Medulla oblongata (tissue), 1 donor: Measurements from ENCODE around the gene IQSEC1.
A peak's percentile ranks its signal among the peaks of the same experiment; 100 is the strongest.

Experiments
- DNase-seq: peaks from one replicate; pipeline ENCODE4 v3.0.0-alpha.2; 2015; ENCODE audit errors: extremely low spot score

Gene IQSEC1

DNA sequence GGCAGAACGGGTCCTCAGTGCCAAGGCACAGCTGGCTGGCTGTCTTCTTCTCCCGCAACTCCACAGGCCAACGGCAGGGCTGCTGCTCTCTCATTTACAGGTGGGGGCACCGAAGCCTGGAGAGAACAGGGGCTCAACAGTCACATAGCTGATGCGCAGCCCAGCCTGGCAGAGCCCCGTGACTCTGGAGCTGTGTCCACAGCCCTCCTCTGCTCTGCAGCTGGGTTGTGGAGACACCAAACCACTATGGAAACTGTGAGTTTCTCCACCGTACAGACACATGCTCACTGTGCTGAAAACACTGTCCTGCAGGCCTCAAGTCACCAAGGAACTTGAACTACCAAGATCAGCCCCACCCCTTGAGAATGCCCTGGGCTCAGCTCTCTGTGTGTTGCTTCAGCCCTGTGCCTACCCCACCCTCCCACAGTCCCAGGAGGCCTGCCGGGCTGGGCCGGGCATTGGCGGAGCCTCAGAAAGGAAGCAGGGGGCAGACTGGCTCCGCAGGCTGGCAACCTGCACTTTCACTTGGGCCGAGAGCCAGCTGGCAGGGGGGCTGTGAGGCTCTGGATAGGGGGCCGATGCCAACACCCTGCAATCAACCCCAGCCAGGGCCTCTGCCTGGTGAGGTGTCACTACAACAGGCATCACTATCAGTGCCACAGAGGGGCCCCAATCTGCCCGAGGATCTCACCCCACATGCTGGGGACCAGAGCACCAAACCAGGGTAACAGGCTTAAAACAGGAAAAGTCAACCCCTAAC lies 118.2 kb downstream of the IQSEC1 start:
- DNase-seq: peak; percentile 79

DNA sequence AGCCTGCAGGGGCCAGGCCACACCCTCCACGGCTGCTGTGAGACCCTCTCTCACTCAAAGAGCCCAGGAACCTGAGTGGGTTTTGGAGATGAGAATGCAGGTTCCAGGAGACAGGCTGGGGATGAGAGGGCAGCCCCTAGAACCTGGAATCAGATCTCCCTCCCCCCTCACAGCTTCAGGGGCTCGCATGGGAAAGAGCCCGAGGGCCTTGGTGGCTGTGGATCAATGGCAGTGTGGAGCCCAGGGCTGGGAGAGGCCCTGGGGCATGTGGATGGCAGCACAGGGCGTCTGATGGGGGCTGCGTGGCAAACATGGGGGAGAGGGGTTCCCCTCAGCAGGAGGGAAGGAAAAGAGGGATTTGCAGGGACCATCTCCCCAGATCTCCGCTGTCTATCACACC lies 119.0 kb downstream of the IQSEC1 start:
- DNase-seq: no peak

DNA sequence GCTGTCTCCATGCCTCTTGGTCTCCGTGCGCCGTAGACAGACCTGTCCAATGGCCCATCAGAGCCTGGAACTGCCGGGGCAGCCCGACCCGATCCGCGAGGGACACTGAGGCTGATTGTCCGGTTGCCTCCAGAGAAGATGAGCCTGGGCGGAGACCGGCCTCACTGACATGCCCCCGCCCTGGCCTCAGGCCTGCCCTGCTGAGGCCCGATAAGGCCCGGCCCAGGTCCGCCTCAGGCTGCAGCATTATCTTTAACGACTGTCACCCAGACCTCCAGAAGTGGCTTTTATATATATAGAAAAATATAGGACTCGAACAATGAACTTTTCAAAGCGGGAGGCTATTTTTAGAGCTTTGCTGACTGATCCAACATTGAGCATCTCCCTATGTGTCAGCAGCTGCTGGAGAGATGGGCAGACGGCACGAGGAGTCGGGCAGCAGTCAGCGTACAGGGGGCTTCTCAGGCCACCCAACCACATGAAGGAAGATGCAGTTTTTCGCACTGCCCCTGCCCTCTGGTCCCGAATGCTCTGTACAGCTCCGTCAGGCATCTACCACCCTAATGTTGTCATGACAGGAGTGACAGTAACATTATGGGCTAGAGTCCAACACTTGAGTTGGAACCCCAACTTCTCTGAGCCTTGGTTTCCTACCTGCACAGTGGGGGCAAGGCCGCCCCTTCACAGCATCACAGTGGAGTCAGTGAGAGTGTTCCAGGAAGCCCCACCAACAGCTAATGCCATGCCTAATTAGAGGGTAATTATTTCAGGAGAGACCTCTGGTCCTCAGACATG lies 119.8 kb downstream of the IQSEC1 start:
- DNase-seq: peak; percentile 57

DNA sequence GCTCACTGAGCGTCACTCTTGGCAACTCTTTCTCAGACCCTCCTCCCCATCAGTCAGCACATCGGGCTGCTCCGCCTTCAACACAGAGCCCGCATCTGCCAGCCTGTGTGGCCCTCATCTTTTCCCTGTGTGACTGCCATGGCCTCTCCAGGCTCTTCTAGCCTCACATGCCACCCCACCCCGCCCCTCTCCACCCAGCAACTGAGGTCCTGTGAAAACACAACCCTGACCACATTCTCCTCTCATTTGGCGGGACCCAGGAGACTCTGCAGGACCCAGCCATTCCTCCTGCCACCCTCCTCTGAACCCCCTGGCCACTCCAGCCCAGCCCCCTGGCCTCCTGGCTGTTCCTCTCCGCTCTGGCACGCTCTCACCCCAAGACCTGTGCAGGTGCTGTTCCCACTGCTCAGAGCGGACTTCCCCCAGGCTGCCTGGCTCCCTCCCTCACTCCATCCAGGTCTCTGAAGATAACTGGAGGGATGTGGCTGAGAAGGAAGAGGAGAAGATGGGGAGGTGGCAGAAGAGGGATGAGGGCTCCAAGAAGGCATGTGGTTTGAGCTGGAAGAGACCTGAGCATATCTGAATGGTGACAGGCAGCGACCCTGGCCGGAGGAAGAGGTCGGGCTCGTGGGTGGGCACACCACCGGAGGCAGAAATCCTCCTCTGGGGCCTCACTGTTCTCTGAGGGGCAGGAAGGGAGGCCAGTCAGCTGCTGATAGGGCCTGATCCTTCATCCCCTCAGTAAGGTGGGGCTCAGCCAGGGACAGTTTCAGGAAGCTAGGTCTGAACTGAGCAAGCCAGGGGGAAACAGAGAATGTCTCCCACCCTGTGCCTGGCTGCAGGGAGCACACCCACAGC lies 120.7 kb downstream of the IQSEC1 start:
- no peak for DNase-seq

DNA sequence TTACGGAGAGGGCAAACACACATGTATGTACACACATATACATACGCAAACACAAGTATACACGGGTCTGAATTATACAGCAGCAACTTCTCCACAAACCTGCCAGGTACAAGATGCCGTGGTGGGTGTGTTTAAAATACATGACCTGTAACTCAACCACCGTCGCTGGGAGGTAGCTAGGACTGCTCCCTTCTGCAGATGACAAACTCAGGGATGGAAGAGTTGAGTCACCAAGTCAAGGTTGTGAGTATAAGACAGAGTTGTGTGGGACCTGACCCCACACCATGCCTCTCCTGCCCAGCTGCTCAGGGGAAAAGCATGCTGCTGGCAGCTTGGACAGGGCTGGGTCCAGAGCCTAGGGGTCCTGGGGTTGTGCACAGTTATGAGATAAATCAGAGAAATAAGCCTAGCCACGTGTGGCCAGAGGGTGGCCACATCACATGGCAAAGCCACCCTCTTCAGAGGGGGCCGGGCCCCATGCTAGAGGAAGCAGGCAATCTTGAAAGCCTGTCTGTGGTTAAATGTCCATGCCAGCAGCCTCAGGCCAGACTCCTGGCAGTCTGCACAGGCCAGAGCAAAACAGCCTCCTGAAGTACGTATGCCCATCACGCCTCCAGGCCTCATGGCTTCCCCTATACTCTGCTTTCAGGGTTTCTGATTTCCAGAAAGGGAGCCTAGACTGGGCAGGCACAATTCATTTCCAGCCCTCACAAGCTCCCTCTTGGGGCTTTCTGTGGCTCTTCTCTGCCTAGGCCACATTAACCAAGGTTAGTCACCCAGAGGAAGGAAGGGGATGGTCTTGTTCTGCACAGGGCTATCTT lies 124.1 kb downstream of the IQSEC1 start:
- peak; percentile 78 for DNase-seq

DNA sequence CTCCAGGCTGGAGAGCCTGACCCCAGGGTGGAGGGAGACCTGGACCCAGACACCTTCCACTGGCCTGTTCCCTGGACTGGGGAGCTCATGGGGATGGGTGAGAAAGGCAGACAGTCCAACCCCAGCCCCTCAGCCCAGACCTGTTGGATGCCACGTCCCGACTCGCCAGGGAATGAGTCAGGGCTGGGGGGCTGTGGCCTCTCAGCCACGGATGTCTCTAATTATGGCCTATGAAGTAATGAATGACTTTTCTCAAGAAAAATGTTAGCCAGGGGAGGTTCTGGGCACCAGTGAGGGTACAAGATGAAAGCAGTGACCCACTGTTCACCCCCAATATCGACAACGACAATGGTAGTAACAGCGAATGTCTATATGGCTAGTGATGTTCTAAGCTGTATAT lies 124.9 kb downstream of the IQSEC1 start:
- DNase-seq: no peak

DNA sequence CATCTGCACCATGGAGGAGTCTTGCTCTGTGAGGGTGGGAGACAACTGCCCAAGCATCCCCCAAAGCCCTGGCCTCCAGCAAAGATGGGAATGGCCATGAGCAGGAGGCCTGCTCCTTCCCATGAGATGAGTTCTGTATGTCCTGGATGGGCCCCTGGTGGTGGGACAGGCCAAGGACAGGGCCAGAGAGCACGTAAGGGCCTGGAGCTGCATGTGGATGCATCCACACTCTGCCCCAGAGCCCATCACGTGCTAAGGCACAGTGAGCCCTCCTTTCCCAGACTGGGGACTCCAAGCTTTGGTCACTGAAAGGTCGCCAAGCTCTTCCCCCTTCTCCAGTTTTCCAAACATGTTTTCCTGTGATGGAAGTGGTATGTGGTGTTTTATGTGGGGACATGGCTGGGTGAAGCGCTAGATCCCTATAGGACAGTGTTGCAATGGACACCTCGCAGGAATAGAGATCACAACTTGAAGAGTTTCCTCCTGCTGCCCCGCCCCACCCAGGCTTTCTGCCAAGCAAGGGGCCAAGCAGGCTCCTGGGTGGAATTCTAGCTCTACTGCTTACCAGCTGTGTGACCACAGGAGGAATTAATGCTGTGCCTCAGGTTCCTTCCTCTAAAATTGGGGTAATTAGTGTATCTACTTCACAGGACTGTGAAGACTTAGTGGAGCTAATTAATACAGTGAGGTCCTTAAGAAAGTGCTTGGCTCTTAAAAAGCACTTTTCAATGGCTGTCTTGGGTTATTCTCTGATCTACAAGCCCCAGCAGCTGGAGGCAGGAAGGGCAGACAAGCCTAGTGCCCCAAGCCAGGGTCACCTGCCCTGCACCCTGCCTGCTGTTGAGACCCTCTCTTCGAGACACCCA lies 125.5 kb downstream of the IQSEC1 start:
- DNase-seq: no peak

DNA sequence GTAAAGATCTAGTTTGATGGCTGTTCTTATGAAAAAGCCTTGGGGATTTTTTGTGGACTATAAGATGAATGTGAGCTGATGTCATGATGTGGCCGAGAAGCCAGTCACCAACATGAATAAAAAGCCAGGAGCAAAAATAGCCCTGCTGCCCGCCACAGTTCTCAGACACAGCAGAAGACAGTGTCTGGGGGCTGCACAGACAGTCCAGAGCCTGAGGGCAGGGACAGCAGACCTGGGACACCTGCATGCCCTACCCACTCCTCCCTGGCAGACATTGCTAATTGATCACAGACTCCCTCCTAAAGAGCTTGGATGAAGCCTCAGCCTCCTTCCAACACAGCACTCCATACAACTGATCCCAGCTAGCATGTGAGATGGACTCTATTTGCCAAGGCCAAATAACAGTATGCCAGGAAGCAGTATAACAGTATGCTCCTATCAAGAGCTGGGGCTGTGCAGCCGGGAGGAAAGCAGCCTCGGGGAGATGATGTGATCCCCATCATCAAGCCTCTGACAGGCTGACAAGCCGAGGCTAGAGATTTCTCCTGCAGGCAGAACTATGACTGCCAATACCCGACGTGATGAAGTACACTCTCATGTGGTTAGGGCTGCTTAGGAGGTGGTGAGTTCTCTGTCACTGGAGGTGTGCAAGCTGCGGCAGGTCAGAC lies 126.4 kb downstream of the IQSEC1 start:
- peak; percentile 55 for DNase-seq

DNA sequence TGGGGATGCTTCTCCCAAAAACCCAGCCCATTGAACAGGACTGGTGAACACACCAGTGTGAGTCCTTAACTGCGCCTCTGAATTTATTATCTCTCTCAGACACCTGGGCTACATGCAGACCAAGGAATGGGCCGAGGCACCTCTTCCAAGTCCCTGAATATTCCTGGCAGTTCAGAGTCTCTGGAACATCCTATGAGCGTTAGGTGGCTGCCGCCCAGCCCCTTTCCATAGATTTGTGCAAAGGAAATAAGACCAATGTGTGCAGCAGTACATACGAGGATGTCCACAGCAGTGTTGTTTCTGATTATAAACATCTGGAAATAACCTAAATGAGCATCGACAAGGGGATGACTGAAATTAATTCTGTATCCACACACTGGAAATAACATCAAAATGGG lies 127.0 kb downstream of the IQSEC1 start:
- DNase-seq: no peak

DNA sequence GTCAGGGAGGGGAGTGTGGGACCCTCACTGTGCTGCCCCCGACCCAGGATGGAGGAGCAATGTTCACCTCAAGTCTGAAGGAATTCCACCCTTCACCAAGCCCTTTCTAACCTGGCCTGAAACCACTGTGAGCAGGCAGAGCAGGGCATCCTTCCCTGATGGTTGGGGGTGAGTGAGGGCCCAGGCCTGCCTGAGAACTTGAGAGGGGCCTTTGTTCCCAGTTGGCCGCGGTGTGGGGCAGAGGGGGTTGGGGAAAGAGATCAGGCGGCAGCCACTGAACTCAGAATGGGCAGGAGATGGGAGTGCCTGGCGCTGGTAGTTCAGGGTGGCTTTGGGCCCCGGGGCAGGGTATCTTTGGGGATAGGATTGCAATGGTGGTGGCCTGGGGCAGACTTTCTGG lies 128.4 kb downstream of the IQSEC1 start:
- peak; percentile 94 for DNase-seq

DNA sequence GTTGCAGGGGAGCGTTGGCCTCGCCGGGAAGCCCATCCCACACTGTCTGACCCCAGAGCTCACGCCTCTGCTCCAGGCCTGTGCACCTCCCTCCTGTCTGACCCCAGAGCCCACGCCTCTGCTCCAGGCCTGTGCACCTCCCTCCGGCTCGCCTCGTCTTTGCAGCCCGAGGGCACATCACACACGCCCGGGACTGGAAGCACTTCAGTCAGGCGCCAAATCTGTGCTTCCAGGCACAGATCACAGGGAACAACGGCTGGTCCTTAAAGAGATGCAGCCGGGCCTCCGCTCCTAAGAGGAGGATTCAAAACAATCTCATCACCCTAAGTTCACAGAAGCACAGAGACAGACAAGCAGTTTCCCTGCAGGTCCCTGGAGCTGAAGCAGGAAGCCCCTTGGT lies 128.8 kb downstream of the IQSEC1 start:
- DNase-seq: peak; percentile 59

DNA sequence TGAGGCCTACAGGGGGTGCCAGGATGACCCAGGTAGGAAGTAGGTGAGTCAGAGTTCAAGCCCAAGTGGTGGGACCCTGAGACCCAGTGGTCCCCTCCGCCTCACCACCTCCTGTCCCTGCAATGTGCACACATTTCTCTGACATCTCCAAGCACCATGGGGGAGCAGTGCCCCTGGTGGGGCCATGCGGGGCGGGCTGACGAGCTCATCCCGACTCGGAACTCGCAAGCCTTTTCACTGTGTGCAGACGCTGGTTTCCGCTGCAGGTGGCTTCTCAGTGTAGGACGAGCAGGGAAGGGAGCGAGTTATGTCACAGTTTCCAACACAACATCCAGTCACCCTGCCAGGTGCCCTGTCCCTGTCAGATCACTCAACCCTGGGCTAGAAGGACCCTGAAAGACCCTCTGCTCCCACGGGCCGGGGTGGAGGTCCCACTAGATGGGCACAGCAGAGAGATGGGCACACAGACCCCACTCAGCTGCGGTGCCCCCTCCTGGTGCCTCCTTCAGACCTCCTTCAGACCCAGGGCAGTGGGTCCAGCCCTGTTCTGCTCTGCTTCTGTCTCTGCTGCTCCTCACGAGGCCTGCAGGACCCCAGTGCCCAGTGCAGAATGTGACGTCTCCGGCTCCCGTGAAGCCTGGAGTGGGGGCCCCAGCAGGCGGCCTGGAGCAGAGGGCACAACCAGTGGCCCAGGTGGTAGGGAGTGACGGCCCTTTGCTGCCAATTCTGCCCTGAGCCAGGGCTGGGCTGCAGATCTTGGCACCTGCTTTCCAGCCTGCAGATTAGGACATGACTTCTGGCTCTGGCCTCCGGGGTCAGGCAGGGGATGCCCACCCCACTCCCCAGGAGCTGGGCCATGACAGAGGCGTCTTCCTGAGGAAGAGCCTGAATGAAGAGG lies 129.9 kb downstream of the IQSEC1 start:
- DNase-seq: no peak

DNA sequence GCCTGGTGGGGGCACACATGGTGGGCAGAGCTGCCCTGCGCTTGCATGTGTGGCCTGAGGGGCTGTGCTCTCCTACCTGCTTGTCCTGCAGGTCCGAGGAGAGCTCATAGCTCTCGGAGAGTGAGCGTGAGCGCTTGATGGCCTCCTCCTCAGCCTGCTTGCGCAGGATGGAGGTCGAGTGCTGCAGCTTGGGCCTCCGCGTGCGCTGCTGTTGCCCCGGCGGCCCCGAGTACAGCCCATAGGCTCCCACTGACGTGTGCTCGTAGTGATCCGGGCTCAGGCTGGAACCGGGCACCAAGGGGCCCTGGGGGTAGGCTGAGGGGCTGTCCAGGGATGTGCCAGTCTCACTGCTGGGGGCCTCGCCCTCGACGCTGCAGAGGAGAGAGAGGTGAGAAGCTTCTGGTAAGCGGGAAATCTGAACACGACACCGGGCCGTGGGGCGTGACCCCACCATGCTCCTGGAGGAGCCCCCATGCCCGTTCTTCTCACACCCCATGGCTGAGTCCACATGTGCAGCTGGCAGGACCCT lies 131.7 kb downstream of the IQSEC1 start:
- DNase-seq: no peak

DNA sequence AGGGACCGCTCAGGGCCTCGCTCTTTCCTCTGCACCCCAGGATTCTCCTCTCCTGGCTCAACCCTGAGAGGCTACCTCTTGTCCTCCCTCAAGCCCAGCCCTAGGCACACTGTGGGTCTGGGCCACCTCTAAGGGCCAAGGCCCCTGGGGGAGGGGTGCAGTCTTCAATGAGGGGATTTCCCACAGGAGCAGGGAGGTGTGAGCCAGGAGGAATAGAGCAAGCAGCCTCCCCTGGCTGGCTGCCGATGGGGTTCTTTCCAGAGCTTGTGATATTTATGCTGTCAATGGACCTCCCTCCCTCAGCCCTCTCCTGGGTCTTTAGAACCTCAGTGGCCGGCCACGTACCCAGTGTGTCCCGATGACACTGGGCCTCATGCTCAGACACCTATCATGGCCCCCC lies 132.4 kb downstream of the IQSEC1 start:
- no peak for DNase-seq

DNA sequence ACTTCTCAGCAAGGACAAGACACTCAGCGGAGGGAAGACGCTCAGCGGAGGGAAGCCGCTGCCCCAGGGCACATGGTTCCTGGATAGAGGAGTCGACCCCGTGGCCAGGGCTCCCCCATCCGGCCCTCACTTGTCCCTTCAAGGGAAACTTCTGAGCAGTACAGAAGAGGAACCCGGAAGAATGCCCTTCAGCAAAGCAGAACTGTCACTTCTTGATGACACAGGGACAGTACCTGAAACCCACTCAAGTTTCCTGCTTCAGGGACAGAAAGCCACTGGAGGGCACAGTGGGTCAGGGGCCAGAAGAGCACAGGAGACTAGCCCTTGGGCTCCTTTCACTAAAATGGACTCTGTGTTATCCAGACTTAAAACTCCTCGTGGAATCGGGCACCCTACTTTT lies 134.1 kb downstream of the IQSEC1 start:
- no peak for DNase-seq

DNA sequence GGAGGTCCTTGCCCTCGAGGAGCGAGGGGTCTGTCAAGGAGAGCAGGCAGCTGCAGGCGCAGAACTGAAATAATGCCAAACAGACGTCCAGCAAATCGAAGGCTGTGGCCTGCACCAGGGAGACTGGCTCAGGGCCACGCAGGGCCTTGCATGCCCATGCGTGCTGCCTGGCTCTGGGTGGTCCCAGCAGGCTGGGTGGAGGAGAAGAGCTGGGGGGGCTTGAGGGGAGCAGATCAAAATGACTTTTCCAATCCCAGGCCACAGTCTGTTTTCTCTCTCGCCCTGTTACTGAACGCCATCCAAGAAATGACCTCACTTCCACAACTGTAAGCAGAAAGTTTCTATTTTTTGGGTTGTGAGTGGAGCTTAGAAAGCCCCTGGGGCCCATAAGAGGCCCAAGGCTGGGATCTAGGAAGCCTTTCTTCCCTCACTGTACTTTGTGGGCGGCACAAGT lies 134.9 kb downstream of the IQSEC1 start:
- DNase-seq: peak; percentile 42

DNA sequence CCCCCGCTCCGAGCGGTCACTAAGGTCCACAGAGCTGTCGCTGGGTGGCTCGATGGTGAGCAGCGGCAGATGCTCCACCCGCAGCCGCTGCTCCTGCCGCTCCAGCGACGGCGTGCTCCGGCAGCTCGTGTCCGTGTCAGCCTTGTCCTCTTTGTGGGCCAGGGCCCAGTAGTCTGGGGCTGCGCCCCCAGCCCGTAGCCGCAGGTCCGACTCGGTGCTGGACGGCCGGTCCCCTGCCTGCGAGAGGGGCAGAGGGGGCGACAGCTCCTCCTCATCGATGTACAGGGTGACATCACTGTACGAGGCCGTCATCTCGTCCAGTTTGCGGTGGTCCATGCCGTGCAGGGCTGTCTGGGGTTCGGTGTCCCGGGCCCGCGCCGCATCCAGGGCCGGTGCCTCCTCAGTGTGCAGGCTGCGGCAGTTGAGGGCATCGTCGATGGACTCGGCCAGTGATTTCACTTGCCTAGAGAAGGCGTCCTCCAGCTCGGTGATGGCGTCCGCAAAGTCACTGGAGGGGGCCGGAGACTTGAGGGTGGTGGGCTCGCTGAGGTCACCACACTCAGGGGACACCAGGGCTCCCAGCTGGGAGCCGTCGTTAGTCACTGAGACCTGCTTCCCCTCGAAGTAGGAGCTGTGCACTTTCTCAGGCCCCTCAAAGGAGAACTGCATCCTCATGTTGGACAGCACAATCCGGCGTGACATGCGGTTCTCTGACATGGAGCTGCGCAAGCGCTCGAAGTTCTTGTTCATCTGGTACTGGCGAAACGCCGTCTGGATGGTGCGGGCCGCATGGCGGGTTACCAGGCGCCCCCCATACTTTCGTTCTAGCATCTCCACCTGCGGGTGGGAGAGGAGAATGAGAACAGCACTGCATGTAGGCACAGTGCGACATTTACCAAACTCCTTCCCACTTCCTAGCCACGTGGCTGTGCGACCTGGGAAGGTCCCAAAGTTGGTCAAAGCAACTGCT lies 137.1 kb downstream of the IQSEC1 start:
- no peak for DNase-seq
